HG03457 (cell line): ENCODE data around the gene ANKRD62.
"Not testable (repeated sequence)": the region's sequence is repeated elsewhere in the genome, so short reads cannot be mapped to it uniquely, and the experiment has no call there.

Experiments used
- ATAC-seq: cut with Tn5 transposase; IDR thresholded peaks from one replicate; pipeline ENCODE4 v1.9.1; 2021; ENCODE audit warnings: moderate number of reproducible peaks; ENCODE audit not compliant: unreplicated experiment

ANKRD62 gene

GRCh38 chr18:12065397-12065796 lies 28.2 kb upstream of the ANKRD62 start:
- no peak for ATAC-seq

- no peak for ATAC-seq
Observed at GRCh38 chr18:12066910-12067511, 26.6 kb upstream of the ANKRD62 start.

- ATAC-seq = no peak
Observed at GRCh38 chr18:12067671-12068070, 26.0 kb upstream of the ANKRD62 start.

GRCh38 chr18:12068316-12068949 lies 25.2 kb upstream of the ANKRD62 start:
- ATAC-seq = not testable (repeated sequence)

GRCh38 chr18:12068950-12069320 lies 24.7 kb upstream of the ANKRD62 start:
- ATAC-seq = no peak

- not testable (repeated sequence) for ATAC-seq
Observed at GRCh38 chr18:12071066-12071465, 22.6 kb upstream of the ANKRD62 start.

GRCh38 chr18:12072996-12073395 lies 20.6 kb upstream of the ANKRD62 start:
- no peak for ATAC-seq

- ATAC-seq = no peak
Observed at GRCh38 chr18:12074736-12075135, 18.9 kb upstream of the ANKRD62 start.

- ATAC-seq = no peak
Observed at GRCh38 chr18:12076424-12077140, 17.1 kb upstream of the ANKRD62 start.

- ATAC-seq = not testable (repeated sequence)
Observed at GRCh38 chr18:12077994-12078393, 15.6 kb upstream of the ANKRD62 start.

GRCh38 chr18:12079491-12080237 lies 14.0 kb upstream of the ANKRD62 start:
- ATAC-seq = no peak

GRCh38 chr18:12085136-12085535 lies 8.5 kb upstream of the ANKRD62 start:
- ATAC-seq = no peak

- ATAC-seq = no peak
Observed at GRCh38 chr18:12085786-12086185, 7.9 kb upstream of the ANKRD62 start.

- ATAC-seq = no peak
Observed at GRCh38 chr18:12086249-12086648, 7.4 kb upstream of the ANKRD62 start.

- no peak for ATAC-seq
Observed at GRCh38 chr18:12086677-12087470, 6.8 kb upstream of the ANKRD62 start.

GRCh38 chr18:12087471-12088025 lies 6.1 kb upstream of the ANKRD62 start:
- ATAC-seq = no peak

- ATAC-seq = no peak
Observed at GRCh38 chr18:12088096-12088495, 5.5 kb upstream of the ANKRD62 start.

- ATAC-seq = no peak
Observed at GRCh38 chr18:12088731-12089375, 4.8 kb upstream of the ANKRD62 start.

- no peak for ATAC-seq
Observed at GRCh38 chr18:12091538-12092141, 2.0 kb upstream of the ANKRD62 start.
